HUES48 (cell line): ENCODE results near the gene EEF1AKMT3.

Experiments used
- H3K27ac ChIP-seq: one replicate; pipeline ENCODE4 v1.7.0; 2013; ENCODE audit warnings: low read depth, low read length, inconsistent platforms
- H3K27me3 ChIP-seq: 2 replicates; pipeline ENCODE4 v1.6.1; 2013; ENCODE audit warnings: mild to moderate bottlenecking, low read length; ENCODE audit not compliant: control insufficient read depth, insufficient read depth
- H3K36me3 ChIP-seq: 2 replicates; pipeline ENCODE4 v1.6.1; 2013; ENCODE audit warnings: low read length; ENCODE audit not compliant: control insufficient read depth, insufficient read depth
- H3K4me1 ChIP-seq: 2 replicates; pipeline ENCODE4 v1.6.1; 2013; ENCODE audit warnings: mild to moderate bottlenecking, low read length; ENCODE audit not compliant: control insufficient read depth, insufficient read depth
- H3K4me3 ChIP-seq: 2 replicates; pipeline ENCODE4 v1.5.1; 2013; ENCODE audit warnings: mild to moderate bottlenecking, low read depth, low read length
- H3K9ac ChIP-seq: 2 replicates; pipeline ENCODE4 v1.6.1; 2013; ENCODE audit warnings: mild to moderate bottlenecking, low read depth, low read length, moderate library complexity
- H3K9me3 ChIP-seq: 2 replicates; pipeline ENCODE4 v1.6.1; 2013; ENCODE audit warnings: low read length; ENCODE audit not compliant: control insufficient read depth, insufficient read depth

The EEF1AKMT3 gene

GRCh38 chr12:57743769-57744168, 28.6 kb upstream of the EEF1AKMT3 start:
- no peak overlapping the region for H3K27ac ChIP-seq
- no peaks in the 10 kb centered on the region for H3K9me3 ChIP-seq
- H3K4me1 ChIP-seq = peaks cover 8% of the 10 kb centered on the region; the same call in 1 of the 2 replicates
- H3K27me3 ChIP-seq = peaks cover 40% of the 10 kb centered on the region
- no peak overlapping the region for H3K9ac ChIP-seq
- peaks cover 25% of the 10 kb centered on the region for H3K36me3 ChIP-seq
- no peak overlapping the region for H3K4me3 ChIP-seq

GRCh38 chr12:57744194-57744776, 28.1 kb upstream of the EEF1AKMT3 start:
- Histone ChIP-seq H3K27me3 (peaks cover 35% of the 10 kb centered on the region), H3K9me3 (no peaks in the 10 kb centered on the region), H3K27ac (peak overlapping the region; percentile 99), H3K9ac (peak overlapping the region; percentile 93; the same call in 1 of the 2 replicates), H3K4me3 (peak overlapping the region; percentile 92), H3K4me1 (peaks cover 5% of the 10 kb centered on the region; the same call in 1 of the 2 replicates), H3K36me3 (peaks cover 30% of the 10 kb centered on the region)

- Histone ChIP-seq H3K27ac (peak within 1 kb of the TSS; percentile 99), H3K4me3 (peak within 1 kb of the TSS; percentile 92), H3K4me1 (no peaks in the 10 kb centered on the region), H3K9ac (peak within 1 kb of the TSS; percentile 93), H3K9me3 (no peaks in the 10 kb centered on the region), H3K36me3 (peaks cover 34% of the 10 kb centered on the region), H3K27me3 (peaks cover 29% of the 10 kb centered on the region)
These were observed 27.5 kb upstream of the EEF1AKMT3 start, which contains the start of gene TSPAN31 for GRCh38 chr12:57744777-57745484. Gene TSPAN31 (plus strand): TSS chr12:57745039. CDS start chr12:57745155, 116 bp downstream.

GRCh38 chr12:57745485-57745881, 26.9 kb upstream of the EEF1AKMT3 start:
- H3K27ac ChIP-seq = peak overlapping the region; percentile 99
- no peaks in the 10 kb centered on the region for H3K4me1 ChIP-seq
- no peaks in the 10 kb centered on the region for H3K9me3 ChIP-seq
- H3K36me3 ChIP-seq = peaks cover 39% of the 10 kb centered on the region
- H3K9ac ChIP-seq = peak overlapping the region; percentile 93
- peaks cover 23% of the 10 kb centered on the region for H3K27me3 ChIP-seq
- H3K4me3 ChIP-seq = peak overlapping the region; percentile 92

- Histone ChIP-seq H3K9me3 (no peaks in the 10 kb centered on the region), H3K9ac (no peak overlapping the region), H3K27me3 (peaks cover 18% of the 10 kb centered on the region), H3K27ac (peak overlapping the region; percentile 99), H3K36me3 (peaks cover 44% of the 10 kb centered on the region), H3K4me1 (peaks cover 4% of the 10 kb centered on the region), H3K4me3 (peak overlapping the region; percentile 92)
These were observed 26.4 kb upstream of the EEF1AKMT3 start for GRCh38 chr12:57746025-57746424.

- no peak overlapping the region for H3K27ac ChIP-seq
- no peak overlapping the region for H3K9ac ChIP-seq
- H3K4me1 ChIP-seq = peaks cover 19% of the 10 kb centered on the region
- H3K9me3 ChIP-seq = no peaks in the 10 kb centered on the region
- no peak overlapping the region for H3K4me3 ChIP-seq
- peaks cover 45% of the 10 kb centered on the region for H3K36me3 ChIP-seq
- H3K27me3 ChIP-seq = peaks cover 10% of the 10 kb centered on the region
These were observed 23.4 kb upstream of the EEF1AKMT3 start for GRCh38 chr12:57749061-57749460.

GRCh38 chr12:57750561-57751431, 21.6 kb upstream of the EEF1AKMT3 start:
- Histone ChIP-seq H3K9me3 (no peaks in the 10 kb centered on the region), H3K36me3 (peaks cover 45% of the 10 kb centered on the region), H3K9ac (peak overlapping the region; percentile 96; the same call in 1 of the 2 replicates), H3K27ac (peak overlapping the region; percentile 90), H3K27me3 (peaks cover 19% of the 10 kb centered on the region), H3K4me1 (peaks cover 22% of the 10 kb centered on the region), H3K4me3 (peak overlapping the region; percentile 91)

- Histone ChIP-seq H3K9ac (peak overlapping the region; percentile 96), H3K36me3 (peaks cover 41% of the 10 kb centered on the region), H3K4me1 (peaks cover 26% of the 10 kb centered on the region), H3K27me3 (peaks cover 25% of the 10 kb centered on the region), H3K9me3 (no peaks in the 10 kb centered on the region), H3K27ac (peak overlapping the region; percentile 90), H3K4me3 (peak overlapping the region; percentile 91)
These were observed 21.0 kb upstream of the EEF1AKMT3 start for GRCh38 chr12:57751432-57751787.

GRCh38 chr12:57751788-57752667, 20.4 kb upstream of the EEF1AKMT3 start, which contains the start of gene CDK4:
Gene CDK4 (minus strand): TSS chr12:57752310. CDS start chr12:57751717, 593 bp downstream.
- Histone ChIP-seq H3K36me3 (peaks cover 35% of the 10 kb centered on the region), H3K4me3 (peak within 1 kb of the TSS; percentile 91), H3K9ac (peak within 1 kb of the TSS; percentile 96), H3K9me3 (no peaks in the 10 kb centered on the region), H3K27me3 (peaks cover 32% of the 10 kb centered on the region), H3K27ac (peak within 1 kb of the TSS; percentile 90), H3K4me1 (peaks cover 26% of the 10 kb centered on the region)

GRCh38 chr12:57752668-57753000, 19.8 kb upstream of the EEF1AKMT3 start:
- peaks cover 29% of the 10 kb centered on the region for H3K36me3 ChIP-seq
- no peaks in the 10 kb centered on the region for H3K9me3 ChIP-seq
- peaks cover 35% of the 10 kb centered on the region for H3K27me3 ChIP-seq
- peaks cover 26% of the 10 kb centered on the region for H3K4me1 ChIP-seq
- peak overlapping the region; percentile 49 for H3K4me3 ChIP-seq
- H3K9ac ChIP-seq = no peak overlapping the region
- H3K27ac ChIP-seq = peak overlapping the region; percentile 7
